H9 (cell line): Measurements from ENCODE around the gene SCARB2. TPM values are rescaled to one million over a fixed set of nuclear protein-coding genes. Genes with fewer than 3 reads are reported as not detected.

ENCODE experiments used
- DNase-seq: peaks from one replicate; pipeline ENCODE4 v3.0.0-alpha.2; 2017
- H2AFZ ChIP-seq: one replicate; pipeline ENCODE4 v1.6.1; 2013; ENCODE audit warnings: mild to moderate bottlenecking, low read length, control low read depth, moderate library complexity
- H2AK5ac ChIP-seq: 2 replicates; pipeline ENCODE4 v1.6.1; 2013; ENCODE audit warnings: low read length, control low read depth, mixed read lengths; ENCODE audit not compliant: insufficient read length
- H2BK120ac ChIP-seq: one replicate; pipeline ENCODE4 v1.6.1; 2013; ENCODE audit warnings: low read depth, mild to moderate bottlenecking, low read length, control low read depth, inconsistent platforms; ENCODE audit not compliant: poor library complexity, severe bottlenecking
- H2BK12ac ChIP-seq: 2 replicates; pipeline ENCODE4 v1.6.1; 2013; ENCODE audit warnings: low read length, control low read depth, mixed read lengths, low read depth; ENCODE audit not compliant: insufficient read length
- H2BK15ac ChIP-seq: 2 replicates; pipeline ENCODE4 v1.6.1; 2013; ENCODE audit warnings: low read depth, low read length, control low read depth
- H2BK20ac ChIP-seq: one replicate; pipeline ENCODE4 v1.6.1; 2013; ENCODE audit warnings: low read depth, mild to moderate bottlenecking, low read length, control low read depth, inconsistent platforms; ENCODE audit not compliant: poor library complexity, severe bottlenecking
- H2BK5ac ChIP-seq: 2 replicates; pipeline ENCODE4 v1.6.1; 2013; ENCODE audit warnings: low read length, control low read depth, mixed read lengths; ENCODE audit not compliant: insufficient read length
- H3K14ac ChIP-seq: 2 replicates; pipeline ENCODE4 v1.6.1; 2013; ENCODE audit warnings: low read length, control low read depth; ENCODE audit not compliant: insufficient read depth
- H3K18ac ChIP-seq: 2 replicates; pipeline ENCODE4 v1.6.1; 2013; ENCODE audit warnings: low read depth, mild to moderate bottlenecking, mixed read lengths, low read length, control low read depth; ENCODE audit not compliant: insufficient read length
- H3K23ac ChIP-seq: 2 replicates; pipeline ENCODE4 v1.6.1; 2013; ENCODE audit warnings: low read length, control low read depth, mixed read lengths, low read depth; ENCODE audit not compliant: insufficient read length
- H3K23me2 ChIP-seq: 2 replicates; pipeline ENCODE4 v1.6.1; 2013; ENCODE audit warnings: low read depth, mild to moderate bottlenecking, mixed read lengths, low read length, control low read depth; ENCODE audit not compliant: insufficient read length, poor library complexity, severe bottlenecking
- H3K27ac ChIP-seq: 2 replicates; pipeline ENCODE4 v1.5.1; 2013; ENCODE audit warnings: low read length, control low read depth, mixed read lengths, low read depth; ENCODE audit not compliant: insufficient read length
- H3K27me3 ChIP-seq: 2 replicates; pipeline ENCODE4 v1.6.1; 2013; ENCODE audit warnings: low read length, control low read depth, inconsistent platforms; ENCODE audit not compliant: insufficient read depth
- H3K4ac ChIP-seq: 2 replicates; pipeline ENCODE4 v1.6.1; 2013; ENCODE audit warnings: low read depth, mild to moderate bottlenecking, control low read depth, inconsistent platforms, low read length, moderate library complexity
- H3K4me1 ChIP-seq: 2 replicates; pipeline ENCODE4 v1.6.1; 2013; ENCODE audit warnings: low read length, control low read depth, inconsistent platforms; ENCODE audit not compliant: insufficient read depth
- H3K4me2 ChIP-seq: 2 replicates; pipeline ENCODE4 v1.6.1; 2013; ENCODE audit warnings: low read length, control low read depth, mixed read lengths; ENCODE audit not compliant: insufficient read length, insufficient read depth
- H3K56ac ChIP-seq: 2 replicates; pipeline ENCODE4 v1.6.1; 2013; ENCODE audit warnings: low read depth, mild to moderate bottlenecking, mixed read lengths, low read length, control low read depth; ENCODE audit not compliant: insufficient read length
- H3K79me1 ChIP-seq: 2 replicates; pipeline ENCODE4 v1.6.1; 2013; ENCODE audit warnings: low read depth, mild to moderate bottlenecking, moderate library complexity, low read length, control low read depth, inconsistent platforms; ENCODE audit not compliant: insufficient read depth, poor library complexity, severe bottlenecking
- H3K79me2 ChIP-seq: 2 replicates; pipeline ENCODE4 v1.6.1; 2013; ENCODE audit warnings: low read length, control low read depth, inconsistent platforms; ENCODE audit not compliant: insufficient read depth
- H3K9ac ChIP-seq: 2 replicates; pipeline ENCODE4 v1.6.1; 2013; ENCODE audit warnings: low read length, control low read depth, mixed read lengths; ENCODE audit not compliant: insufficient read length; ENCODE audit errors: extremely low read depth
- H3K9me3 ChIP-seq: one replicate; pipeline ENCODE4 v1.6.1; 2013; ENCODE audit warnings: low read depth, low read length, inconsistent platforms; ENCODE audit not compliant: control insufficient read depth
- H3T11ph ChIP-seq: one replicate; pipeline ENCODE4 v1.6.1; 2013; ENCODE audit warnings: mild to moderate bottlenecking, low read length, control low read depth, inconsistent platforms
- H4K20me1 ChIP-seq: one replicate; pipeline ENCODE4 v1.6.1; 2013; ENCODE audit not compliant: control insufficient read depth, insufficient read length, insufficient read depth
- H4K5ac ChIP-seq: 2 replicates; pipeline ENCODE4 v1.6.1; 2013; ENCODE audit warnings: low read depth, mild to moderate bottlenecking, mixed read lengths, low read length, control low read depth; ENCODE audit not compliant: insufficient read length
- H4K8ac ChIP-seq: replicated peaks from 2 replicates; pipeline ENCODE4 v1.6.1; 2013; ENCODE audit warnings: low read length, control low read depth, mixed read lengths, low read depth; ENCODE audit not compliant: insufficient read length
- H4K91ac ChIP-seq: 2 replicates; pipeline ENCODE4 v1.6.1; 2013; ENCODE audit warnings: low read depth, mild to moderate bottlenecking, moderate library complexity, mixed read lengths, low read length, control low read depth; ENCODE audit not compliant: insufficient read length
- H3K27ac Mint-ChIP-seq, 3 experiments: 2 replicates in 2 of 3; 3 replicates in 1 of 3; pipeline ENCODE4 v1.8.0; 2020 to 2021; ENCODE audit warnings: mixed read lengths in 3 of 3, mild to moderate bottlenecking in 1 of 3, moderate library complexity in 1 of 3
- H3K27me3 Mint-ChIP-seq: 2 replicates; pipeline ENCODE4 v1.8.0; 2021; ENCODE audit warnings: low read depth, mild to moderate bottlenecking, moderate library complexity, mixed read lengths
- H3K36me3 Mint-ChIP-seq, 3 experiments: 2 replicates in 2 of 3; 3 replicates in 1 of 3; pipeline ENCODE4 v1.8.0; 2020 to 2021; ENCODE audit warnings: low read depth in 3 of 3, mixed read lengths in 3 of 3; ENCODE audit not compliant: insufficient read depth in 1 of 3
- H3K4me1 Mint-ChIP-seq, 2 experiments: 2 replicates each; pipeline ENCODE4 v1.8.0; 2020; ENCODE audit warnings: mixed read lengths in 2 of 2
- H3K4me3 Mint-ChIP-seq, 2 experiments: 2 replicates in 1 of 2; 3 replicates in 1 of 2; pipeline ENCODE4 v1.8.0; 2020 to 2021; ENCODE audit warnings: mild to moderate bottlenecking in 2 of 2, mixed read lengths in 2 of 2, moderate library complexity in 1 of 2
- H3K9me3 Mint-ChIP-seq, 2 experiments: 2 replicates in 1 of 2; 3 replicates in 1 of 2; pipeline ENCODE4 v1.8.0; 2020; ENCODE audit warnings: mild to moderate bottlenecking in 2 of 2, mixed read lengths in 2 of 2, moderate library complexity in 1 of 2
- CTCF ChIP-seq: fragments of 200-600 bp; sonication (generic); conservative IDR thresholded peaks from 3 replicates; pipeline ENCODE4 v1.8.0; 2021; ENCODE audit warnings: antibody characterized with exemption, mild to moderate bottlenecking
- total RNA-seq: library from RNA; stranded (reverse); gene quantifications from 2 replicates; pipeline ENCODE4 v1.2.1, GENCODE V29; 2021

SCARB2 gene
- total RNA-seq, 1 experiment from 2014 or later, result 36.4 TPM

DNA sequence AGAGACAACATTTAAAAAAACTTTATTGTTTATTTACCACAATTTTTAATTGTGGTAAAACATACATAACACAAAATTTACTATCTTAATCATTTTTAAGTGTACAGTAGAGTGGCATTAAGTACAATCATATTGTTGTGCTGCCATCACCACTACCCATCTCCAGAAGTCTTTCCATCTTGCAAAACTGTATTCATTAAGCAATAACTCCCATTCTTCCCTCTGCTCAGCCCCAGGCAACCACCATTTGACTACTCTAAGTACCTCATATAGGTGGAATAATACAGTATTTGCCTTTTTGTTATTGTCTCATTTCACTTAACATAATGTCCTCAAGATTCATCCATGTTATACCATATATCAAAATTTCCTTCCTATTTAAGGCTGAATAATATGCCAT lies 25.1 kb upstream of the SCARB2 start:
- Histone ChIP-seq H4K91ac (no peak overlapping the region), H3K4me2 (no peak overlapping the region), H3K27me3 (no peaks in the 10 kb centered on the region), H3K23ac (no peak overlapping the region), H3K23me2 (peaks cover under 1% of the 10 kb centered on the region), H3K79me2 (no peaks in the 10 kb centered on the region), H2BK12ac (no peak overlapping the region), H3K4me1 (peaks cover 6% of the 10 kb centered on the region; the same call in 1 of the 2 replicates), H2BK20ac (no peak overlapping the region), H3T11ph (no peak overlapping the region), H3K14ac (no peak overlapping the region), H2BK5ac (no peak overlapping the region), H3K9ac (no peak overlapping the region), H3K18ac (no peak overlapping the region), H4K20me1 (no peaks in the 10 kb centered on the region), H3K56ac (no peak overlapping the region), H2BK15ac (no peak overlapping the region), H3K27ac (no peak overlapping the region), H4K5ac (no peak overlapping the region), H3K9me3 (no peaks in the 10 kb centered on the region), H3K79me1 (no peaks in the 10 kb centered on the region), H2BK120ac (no peak overlapping the region), H2AFZ (no peak overlapping the region), H3K4ac (no peak overlapping the region), H2AK5ac (no peak overlapping the region), H4K8ac (no peak overlapping the region)
- Mint-ChIP-seq H3K4me1 (peaks cover 20 to 28% of the 10 kb centered on the region in 2 experiments), H3K36me3 (peaks cover 2 to 17% (median 4%) of the 10 kb centered on the region in 3 experiments; a peak in 5 of 7 replicates), H3K9me3 (peaks cover 15 to 19% of the 10 kb centered on the region in 2 experiments), H3K4me3 (no peak overlapping the region), H3K27ac (no peak overlapping the region), H3K27me3 (peaks cover 6% of the 10 kb centered on the region)
- DNase-seq, result no peak
- TF ChIP-seq CTCF, result no peak
